SK-N-SH (cell line): ENCODE measurements around the gene ART1. TPM values are rescaled to one million over a fixed set of nuclear protein-coding genes. Genes with fewer than 3 reads are reported as not detected.

Experiments used
- CTCF ChIA-PET: fragments of 300-600, 350-600 bp; formaldehyde crosslinking; extraction: SDS; loops from one replicate; lab custom pipeline; 2021; lab: Yijun Ruan, JAX
- POLR2A ChIA-PET: fragments of 350-600 bp; sonication (Branson Sonifier 250); formaldehyde crosslinking; extraction: SDS; loops from one replicate; lab custom pipeline; 2020; ENCODE audit warnings: antibody characterized with exemption, inconsistent platforms; lab: Yijun Ruan, JAX
- DNase-seq: peaks from one replicate; pipeline ENCODE4 v3.0.0; 2012
- H2AFZ ChIP-seq: fragments of 200-600 bp; sonication (generic); 2 replicates; pipeline ENCODE4 v1.8.1; 2016; ENCODE audit warnings: antibody characterized with exemption, mild to moderate bottlenecking, low read depth
- H3F3A ChIP-seq: fragments of 200-600 bp; sonication (generic); replicated peaks from 2 replicates; pipeline ENCODE3; 2016; ENCODE audit warnings: antibody characterized with exemption, mild to moderate bottlenecking; ENCODE audit not compliant: insufficient read depth
- H3K27ac ChIP-seq, 2 experiments: fragments of 200-500 bp in 1 of 2; fragments of 200-600 bp in 1 of 2; sonication (Bioruptor generic) in 1 of 2; sonication (generic), shearing (Covaris generic) in 1 of 2; 2 replicates each; pipeline versions ENCODE4 v1.5.1 to v1.6.1; 2014 to 2016; ENCODE audit warnings: low read depth in 2 of 2, inconsistent platforms in 1 of 2, low read length in 1 of 2, mild to moderate bottlenecking in 1 of 2, mixed read lengths in 1 of 2
- H3K27me3 ChIP-seq: fragments of 200-600 bp; sonication (generic), shearing (Covaris generic); 2 replicates; pipeline ENCODE4 v1.6.1; 2016; ENCODE audit warnings: mixed run types; ENCODE audit not compliant: insufficient read depth
- H3K36me3 ChIP-seq, 2 experiments: fragments of 200-500 bp in 1 of 2; fragments of 200-600 bp in 1 of 2; sonication (Bioruptor generic) in 1 of 2; sonication (generic) in 1 of 2; replicated peaks in 1 of 2; 2 replicates each; pipeline versions ENCODE3 to v1.5.1; 2014 to 2016; ENCODE audit warnings: low read length in 1 of 2, mild to moderate bottlenecking in 1 of 2; ENCODE audit not compliant: insufficient read depth in 2 of 2, control insufficient read depth in 1 of 2
- H3K4me1 ChIP-seq, 2 experiments: fragments of 200-500 bp in 1 of 2; fragments of 200-600 bp in 1 of 2; sonication (Bioruptor generic) in 1 of 2; sonication (generic), shearing (Covaris generic) in 1 of 2; 2 replicates each; pipeline versions ENCODE4 v1.5.1 to v1.6.1; 2014 to 2016; ENCODE audit warnings: low read depth in 1 of 2, low read length in 1 of 2, mixed run types in 1 of 2; ENCODE audit not compliant: insufficient read depth in 2 of 2, control insufficient read depth in 1 of 2
- H3K4me2 ChIP-seq: fragments of 200-600 bp; sonication (generic), shearing (Covaris generic); 2 replicates; pipeline ENCODE4 v1.6.1; 2017; ENCODE audit warnings: mixed run types
- H3K4me3 ChIP-seq, 2 experiments: fragments of 200-500 bp in 1 of 2; fragments of 200-600 bp in 1 of 2; sonication (Bioruptor generic) in 1 of 2; sonication (generic), shearing (Covaris generic) in 1 of 2; 2 replicates each; pipeline versions ENCODE4 v1.5.1 to v1.8.1; 2014 to 2016; ENCODE audit warnings: low read depth in 2 of 2, inconsistent platforms in 1 of 2, low read length in 1 of 2, mild to moderate bottlenecking in 1 of 2, mixed read lengths in 1 of 2, moderate library complexity in 1 of 2
- H3K79me2 ChIP-seq: fragments of 200-600 bp; sonication (generic); 2 replicates; pipeline ENCODE4 v1.8.1; 2017; ENCODE audit warnings: mild to moderate bottlenecking; ENCODE audit not compliant: insufficient read depth
- H3K9ac ChIP-seq: fragments of 200-600 bp; sonication (generic); 2 replicates; pipeline ENCODE4 v1.6.1; 2017; ENCODE audit warnings: mixed run types
- H3K9me2 ChIP-seq: fragments of 200-600 bp; sonication (generic); 2 replicates; pipeline ENCODE4 v1.6.1; 2017; ENCODE audit warnings: mixed run types
- H3K9me3 ChIP-seq: fragments of 200-600 bp; sonication (generic); 2 replicates; pipeline ENCODE4 v1.6.1; 2017; ENCODE audit warnings: mixed run types, mild to moderate bottlenecking, moderate library complexity
- H4K20me1 ChIP-seq: fragments of 200-600 bp; sonication (generic); 2 replicates; pipeline ENCODE4 v1.6.1; 2017; ENCODE audit warnings: mild to moderate bottlenecking, mixed run types; ENCODE audit not compliant: insufficient read depth
- EZH2phosphoT487 ChIP-seq: fragments of 200-600 bp; sonication (generic); IDR thresholded peaks from 2 replicates; pipeline ENCODE4 v1.6.1; 2017; ENCODE audit warnings: low read depth, mixed run types, mild to moderate bottlenecking, antibody characterized with exemption, moderate library complexity, borderline replicate concordance
- FOXJ3 ChIP-seq: sonication (generic); formaldehyde crosslinking; IDR thresholded peaks from 2 replicates; pipeline ENCODE4 v1.5.1; 2020; ENCODE audit warnings: mild to moderate bottlenecking, missing genetic modification reagents
- GATA2 ChIP-seq: sonication (generic); formaldehyde crosslinking; IDR thresholded peaks from 2 replicates; pipeline ENCODE4 v1.5.0; 2020; ENCODE audit warnings: mild to moderate bottlenecking, missing genetic modification reagents
- RAD21 ChIP-seq: IDR thresholded peaks from 2 replicates; pipeline ENCODE4 v1.6.1; 2012; ENCODE audit warnings: mild to moderate bottlenecking, low read length
- RXRA ChIP-seq: IDR thresholded peaks from 2 replicates; pipeline ENCODE4 v1.4.0; 2012; ENCODE audit warnings: low read depth, mild to moderate bottlenecking, borderline replicate concordance
- TCF12 ChIP-seq: IDR thresholded peaks from 2 replicates; pipeline ENCODE4 v1.4.0; 2012
- USF1 ChIP-seq: IDR thresholded peaks from 2 replicates; pipeline ENCODE4 v1.4.0; 2012; ENCODE audit warnings: low read depth, borderline replicate concordance
- YY1 ChIP-seq: IDR thresholded peaks from 2 replicates; pipeline ENCODE4 v1.4.0; 2012; ENCODE audit warnings: low read depth, mild to moderate bottlenecking
- ZBTB33 ChIP-seq: IDR thresholded peaks from 2 replicates; pipeline ENCODE4 v1.4.0; 2012; ENCODE audit warnings: low read depth, borderline replicate concordance
- WGBS: methylation state at CpG from one replicate; pipeline ENCODE4 v1.1.6; 2017; ENCODE audit warnings: low lambda C conversion rate; 5-methylcytosine and 5-hydroxymethylcytosine counted together
- polyA plus RNA-seq, 3 experiments: library from polyadenylated mRNA; depleted of rRNA; stranded (reverse); fragments of >200 nt; gene quantifications; 2 replicates each; pipeline ENCODE4 v1.2.3, GENCODE V29; 2012

ART1 gene
- polyA plus RNA-seq, 1 of the 3 experiments (the other 2 are of a cell fraction): not detected

DNA sequence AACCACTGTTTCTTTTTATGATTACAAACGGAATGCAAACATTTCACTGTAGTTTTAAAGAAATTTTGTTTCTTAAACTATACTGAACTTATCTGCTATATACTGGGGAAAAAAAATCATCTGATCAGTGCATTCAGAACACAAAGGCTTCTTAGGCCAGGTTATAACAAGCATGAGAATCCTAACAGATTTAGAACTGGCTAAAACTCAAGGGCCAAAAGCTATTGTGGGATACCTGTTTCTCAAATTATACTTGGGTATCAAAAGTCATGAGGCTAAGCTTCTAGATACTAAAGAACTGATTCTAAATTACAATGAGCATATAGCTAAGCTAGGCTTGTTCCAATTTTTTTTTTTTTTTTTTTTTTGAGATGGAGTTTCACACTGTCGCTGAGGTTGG, 56.0 kb downstream of the ART1 start:
- Histone ChIP-seq H2AFZ (no peak overlapping the region), H3K79me2 (no peaks in the 10 kb centered on the region; the same call in none of the 2 replicates), H3K9ac (no peak overlapping the region), H3K27ac (no peak overlapping the region)
- no peak for TF ChIP-seq ZBTB33
- TF ChIP-seq RXRA: no peak
- TF ChIP-seq USF1: no peak
- TF ChIP-seq EZH2phosphoT487: no peak
- TF ChIP-seq TCF12: no peak
- TF ChIP-seq YY1: no peak
- no peak for TF ChIP-seq RAD21
- TF ChIP-seq, all 33 proteins: peak for 0
- H3K27me3 ChIP-seq: no peaks in the 10 kb centered on the region
- H3K4me3 ChIP-seq: no peak overlapping the region
- no peak overlapping the region for H3K4me2 ChIP-seq
- ChIA-PET CTCF (no interaction called here), POLR2A (interaction anchor here (0.5 kb wide), 1 partner anchor 10 kb away, joined by 3 read pairs; no protein-coding TSS in a partner anchor)
- H3K4me1 ChIP-seq: no peaks in the 10 kb centered on the region
- DNase-seq: no peak
- H3K9me3 ChIP-seq: no peaks in the 10 kb centered on the region
- no peaks in the 10 kb centered on the region for H4K20me1 ChIP-seq
- peaks cover 20% of the 10 kb centered on the region for H3F3A ChIP-seq
- peaks cover 60 to 91% of the 10 kb centered on the region in 2 experiments for H3K36me3 ChIP-seq
- H3K9me2 ChIP-seq: no peaks in the 10 kb centered on the region
- WGBS: 86% methylated on average over 2 of the region's 2 CpGs

GRCh38 chr11:3703383-3703782, 58.5 kb downstream of the ART1 start:
- POLR2A ChIA-PET: no interaction called here
- Histone ChIP-seq H2AFZ (no peak overlapping the region), H3K27ac (no peak overlapping the region), H3K9ac (no peak overlapping the region), H3K9me2 (no peaks in the 10 kb centered on the region), H3K79me2 (no peaks in the 10 kb centered on the region; the same call in 1 of the 2 replicates), H3F3A (peaks cover 9% of the 10 kb centered on the region), H3K4me2 (no peak overlapping the region)
- DNase-seq: no peak
- no peak for TF ChIP-seq FOXJ3 (CRISPR knock-in tag)
- TF ChIP-seq GATA2 (CRISPR knock-in tag): no peak
- TF ChIP-seq, all 33 proteins: peak for 0
- H3K4me1 ChIP-seq: 0 out of 4 replicates have a peak, but pooled peaks cover 0 to 3% of the 10 kb centered on the region in 2 experiments
- H4K20me1 ChIP-seq: no peaks in the 10 kb centered on the region
- peaks cover 60 to 90% of the 10 kb centered on the region in 2 experiments for H3K36me3 ChIP-seq
- 89% methylated on average over 3 of the region's 3 CpGs for WGBS
- no peaks in the 10 kb centered on the region for H3K9me3 ChIP-seq
- H3K4me3 ChIP-seq: no peak overlapping the region
- CTCF ChIA-PET: interaction anchor here (1.6 kb wide), 1 partner anchor 105 kb away, joined by 4 read pairs; the partner anchor contains the start of gene PGAP2
- no peaks in the 10 kb centered on the region for H3K27me3 ChIP-seq
